AG04450 (cell line): Measurements from ENCODE around the gene SECTM1. TPM values are rescaled to one million over a fixed set of nuclear protein-coding genes. Genes with fewer than 3 reads are reported as not detected.
"Not testable (repeated sequence)": the region's sequence is repeated elsewhere in the genome, so short reads cannot be mapped to it uniquely, and the experiment has no call there.

ENCODE experiments used
- CTCF ChIA-PET: fragments of 300-600, 350-600 bp; formaldehyde crosslinking; extraction: SDS; loops from one replicate; lab custom pipeline; 2022; ENCODE audit warnings: antibody characterized with exemption, inconsistent platforms; lab: Charles Lee
- POLR2A ChIA-PET: fragments of 350-600 bp; formaldehyde crosslinking; extraction: SDS; loops from one replicate; lab custom pipeline; 2021; ENCODE audit warnings: antibody characterized with exemption, inconsistent platforms; lab: Yijun Ruan, JAX
- DNase-seq: peaks from one replicate; pipeline ENCODE4 v3.0.0-alpha.2; 2011; ENCODE audit warnings: low read depth, low spot score
- H3K27ac ChIP-seq: one replicate; pipeline ENCODE4 v1.5.1; 2012; ENCODE audit warnings: low read depth, low read length, control low read depth
- H3K27me3 ChIP-seq: one replicate; pipeline ENCODE4 v1.6.0; 2012; ENCODE audit warnings: low read length; ENCODE audit not compliant: control insufficient read depth, insufficient read depth
- H3K4me3 ChIP-seq: 2 replicates; pipeline ENCODE4 v1.5.1; 2011; ENCODE audit warnings: mild to moderate bottlenecking, low read depth, low read length, control low read depth
- H3K9me3 ChIP-seq: 2 replicates; pipeline ENCODE4 v1.5.1; 2012; ENCODE audit warnings: low read length; ENCODE audit not compliant: control insufficient read depth, insufficient read depth
- CTCF ChIP-seq: IDR thresholded peaks from 2 replicates; pipeline ENCODE4 v1.5.1; 2011; ENCODE audit warnings: low read depth, low read length, control low read depth, inconsistent platforms
- polyA plus RNA-seq: library from polyadenylated mRNA; depleted of rRNA; stranded (reverse); fragments of >200 nt; gene quantifications from 2 replicates; pipeline ENCODE4 v1.2.3, GENCODE V29; 2011

SECTM1 gene
- polyA plus RNA-seq, 1 experiment, result 8.0 TPM

GRCh38 chr17:82378741-82379021 lies 45.1 kb upstream of the SECTM1 start:
- no peak for DNase-seq
- CTCF ChIA-PET, result no interaction called here
- no peak overlapping the region for H3K27ac ChIP-seq
- H3K4me3 ChIP-seq, result no peak overlapping the region
- H3K9me3 ChIP-seq, result no peaks in the 10 kb centered on the region; the same call in 1 of the 2 replicates
- no peak for TF ChIP-seq CTCF
- POLR2A ChIA-PET, result no interaction called here
- H3K27me3 ChIP-seq, result peaks cover 40% of the 10 kb centered on the region

- CTCF ChIA-PET, result no interaction called here
- no peak for TF ChIP-seq CTCF
Measured at GRCh38 chr17:82377924-82378740, 44.6 kb upstream of the SECTM1 start.

GRCh38 chr17:82377294-82377693 lies 43.7 kb upstream of the SECTM1 start:
- H3K4me3 ChIP-seq, H3K27ac ChIP-seq, CTCF ChIA-PET, POLR2A ChIA-PET, DNase-seq, H3K9me3 ChIP-seq: not testable (repeated sequence)
- H3K27me3 ChIP-seq, result peaks cover 46% of the 10 kb centered on the region

More at GRCh38 chr17:82377924-82378740, 44.6 kb upstream of the SECTM1 start:
- H3K9me3 ChIP-seq, result no peaks in the 10 kb centered on the region; the same call in 1 of the 2 replicates
- H3K27ac ChIP-seq, result no peak overlapping the region
- H3K27me3 ChIP-seq, result peaks cover 40% of the 10 kb centered on the region
- no peak for DNase-seq
- POLR2A ChIA-PET, result no interaction called here
- H3K4me3 ChIP-seq, result no peak overlapping the region

- DNase-seq, result no peak
- Histone ChIP-seq H3K4me3 (no peak overlapping the region), H3K27me3 (peaks cover 55% of the 10 kb centered on the region), H3K9me3 (peaks cover 2% of the 10 kb centered on the region; the same call in 1 of the 2 replicates), H3K27ac (no peak overlapping the region)
- CTCF ChIA-PET, result no interaction called here
- no peak for TF ChIP-seq CTCF
- POLR2A ChIA-PET, result interaction anchor here (0.6 kb wide), 1 partner anchor 122 kb away, joined by 11 read pairs; no protein-coding TSS in a partner anchor
Measured at GRCh38 chr17:82376042-82376730, 42.6 kb upstream of the SECTM1 start.

- no peak for DNase-seq
- CTCF ChIA-PET, result no interaction called here
- Histone ChIP-seq H3K27ac (no peak overlapping the region), H3K9me3 (peaks cover 4% of the 10 kb centered on the region; the same call in 1 of the 2 replicates), H3K4me3 (no peak overlapping the region), H3K27me3 (peaks cover 56% of the 10 kb centered on the region)
- POLR2A ChIA-PET, result interaction anchor here (0.6 kb wide), 1 partner anchor 122 kb away, joined by 11 read pairs; no protein-coding TSS in a partner anchor
- TF ChIP-seq CTCF, result no peak
Measured at GRCh38 chr17:82375359-82376041, 41.9 kb upstream of the SECTM1 start.
